Progenitor cell of endocrine pancreas (in vitro differentiated cells): Measurements from ENCODE around the gene METRNL. TPM values are rescaled to one million over a fixed set of nuclear protein-coding genes. Genes with fewer than 3 reads are reported as not detected.
"Not testable (repeated sequence)": the region's sequence is repeated elsewhere in the genome, so short reads cannot be mapped to it uniquely, and the experiment has no call there.

Experiments
- DNase-seq: peaks from one replicate; pipeline ENCODE4 v3.0.0; 2021; ENCODE audit warnings: low spot score; ENCODE audit not compliant: unreplicated experiment
- H3K27ac Mint-ChIP-seq: 2 replicates; pipeline ENCODE4 v1.8.0; 2021; ENCODE audit warnings: mild to moderate bottlenecking, moderate library complexity, mixed read lengths
- H3K27me3 Mint-ChIP-seq: 2 replicates; pipeline ENCODE4 v1.8.0; 2021; ENCODE audit warnings: mixed read lengths
- H3K36me3 Mint-ChIP-seq: 2 replicates; pipeline ENCODE4 v1.8.0; 2022; ENCODE audit warnings: mixed read lengths; ENCODE audit not compliant: insufficient read depth
- H3K4me1 Mint-ChIP-seq: 2 replicates; pipeline ENCODE4 v1.8.0; 2021; ENCODE audit warnings: low read depth, mixed read lengths
- H3K4me3 Mint-ChIP-seq: 2 replicates; pipeline ENCODE4 v1.8.0; 2021; ENCODE audit warnings: low read depth, mild to moderate bottlenecking, moderate library complexity, mixed read lengths
- H3K9me3 Mint-ChIP-seq: 2 replicates; pipeline ENCODE4 v1.8.0; 2021; ENCODE audit warnings: low read depth, mixed read lengths
- total RNA-seq: library from RNA; stranded (reverse); gene quantifications from 2 replicates; pipeline ENCODE4 v1.2.1, GENCODE V29; 2021
- TF ChIP-seq, protein P1 (sequence below): fragments of 200-600 bp; sonication (generic); IDR thresholded peaks from one replicate; pipeline ENCODE4 v1.5.0; 2021; ENCODE audit warnings: antibody characterized with exemption, mild to moderate bottlenecking; ENCODE audit not compliant: unreplicated experiment

The METRNL gene
- total RNA-seq, 1 donor from 2014 or later = 54.6 TPM

GRCh38 chr17:83136931-83137330 is 57.5 kb downstream of the METRNL start:
- Mint-ChIP-seq H3K27me3 (peaks cover 23% of the 10 kb centered on the region), H3K27ac (no peak overlapping the region), H3K4me3 (no peak overlapping the region), H3K9me3 (no peaks in the 10 kb centered on the region), H3K4me1 (no peaks in the 10 kb centered on the region), H3K36me3 (no peaks in the 10 kb centered on the region)
- TF ChIP-seq, protein P1, sequence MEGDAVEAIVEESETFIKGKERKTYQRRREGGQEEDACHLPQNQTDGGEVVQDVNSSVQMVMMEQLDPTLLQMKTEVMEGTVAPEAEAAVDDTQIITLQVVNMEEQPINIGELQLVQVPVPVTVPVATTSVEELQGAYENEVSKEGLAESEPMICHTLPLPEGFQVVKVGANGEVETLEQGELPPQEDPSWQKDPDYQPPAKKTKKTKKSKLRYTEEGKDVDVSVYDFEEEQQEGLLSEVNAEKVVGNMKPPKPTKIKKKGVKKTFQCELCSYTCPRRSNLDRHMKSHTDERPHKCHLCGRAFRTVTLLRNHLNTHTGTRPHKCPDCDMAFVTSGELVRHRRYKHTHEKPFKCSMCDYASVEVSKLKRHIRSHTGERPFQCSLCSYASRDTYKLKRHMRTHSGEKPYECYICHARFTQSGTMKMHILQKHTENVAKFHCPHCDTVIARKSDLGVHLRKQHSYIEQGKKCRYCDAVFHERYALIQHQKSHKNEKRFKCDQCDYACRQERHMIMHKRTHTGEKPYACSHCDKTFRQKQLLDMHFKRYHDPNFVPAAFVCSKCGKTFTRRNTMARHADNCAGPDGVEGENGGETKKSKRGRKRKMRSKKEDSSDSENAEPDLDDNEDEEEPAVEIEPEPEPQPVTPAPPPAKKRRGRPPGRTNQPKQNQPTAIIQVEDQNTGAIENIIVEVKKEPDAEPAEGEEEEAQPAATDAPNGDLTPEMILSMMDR = no peak
- DNase-seq = no peak

- H3K4me3 Mint-ChIP-seq = no peak overlapping the region
- peaks cover 2% of the 10 kb centered on the region for H3K36me3 Mint-ChIP-seq
- H3K27ac Mint-ChIP-seq = no peak overlapping the region
- H3K4me1 Mint-ChIP-seq = no peaks in the 10 kb centered on the region
- peaks cover 19% of the 10 kb centered on the region for H3K27me3 Mint-ChIP-seq
- peaks cover 4% of the 10 kb centered on the region for H3K9me3 Mint-ChIP-seq
- TF ChIP-seq, protein P1 = no peak
- DNase-seq = no peak
Observed at GRCh38 chr17:83137523-83137922, 58.1 kb downstream of the METRNL start.

GRCh38 chr17:83138820-83139219 is 59.4 kb downstream of the METRNL start:
- H3K9me3 Mint-ChIP-seq = peaks cover 9% of the 10 kb centered on the region
- H3K27me3 Mint-ChIP-seq = peaks cover 14% of the 10 kb centered on the region
- TF ChIP-seq, protein P1 = no peak
- H3K27ac Mint-ChIP-seq = no peak overlapping the region
- DNase-seq = no peak
- peaks cover 2% of the 10 kb centered on the region for H3K36me3 Mint-ChIP-seq
- H3K4me3 Mint-ChIP-seq = no peak overlapping the region
- no peaks in the 10 kb centered on the region for H3K4me1 Mint-ChIP-seq

DNA sequence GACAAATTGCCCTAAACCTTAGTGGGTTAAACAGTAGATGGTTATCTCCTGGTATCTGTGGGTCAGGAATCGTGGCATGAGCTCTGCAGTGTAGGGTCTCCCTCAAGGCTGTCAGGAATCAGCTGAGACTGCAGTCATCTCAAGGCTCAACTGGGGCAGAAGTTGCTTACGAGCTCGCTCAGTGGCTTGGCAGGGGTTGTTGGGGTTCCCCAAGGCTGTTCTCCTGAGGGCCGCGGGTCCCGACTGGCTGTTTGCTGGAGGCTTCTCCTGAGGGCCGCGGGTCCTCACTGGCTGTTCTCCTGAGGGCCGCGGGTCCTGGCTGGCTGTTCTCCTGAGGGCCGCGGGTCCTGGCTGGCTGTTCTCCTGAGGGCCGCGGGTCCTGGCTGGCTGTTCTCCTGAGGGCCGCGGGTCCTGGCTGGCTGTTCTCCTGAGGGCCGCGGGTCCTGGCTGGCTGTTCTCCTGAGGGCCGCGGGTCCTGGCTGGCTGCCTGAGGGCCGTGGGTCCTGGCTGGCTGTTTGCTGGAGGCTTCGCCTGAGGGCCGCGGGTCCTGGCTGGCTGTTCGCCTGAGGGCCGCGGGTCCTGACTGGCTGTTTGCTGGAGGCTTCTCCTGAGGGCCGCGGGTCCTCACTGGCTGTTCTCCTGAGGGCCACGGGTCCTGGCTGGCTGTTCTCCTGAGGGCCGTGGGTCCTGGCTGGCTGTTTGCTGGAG is 60.3 kb downstream of the METRNL start:
- H3K4me1 Mint-ChIP-seq, H3K27ac Mint-ChIP-seq, H3K4me3 Mint-ChIP-seq, H3K36me3 Mint-ChIP-seq, DNase-seq, H3K9me3 Mint-ChIP-seq: not testable (repeated sequence)
- peaks cover 19% of the 10 kb centered on the region for H3K27me3 Mint-ChIP-seq

DNA sequence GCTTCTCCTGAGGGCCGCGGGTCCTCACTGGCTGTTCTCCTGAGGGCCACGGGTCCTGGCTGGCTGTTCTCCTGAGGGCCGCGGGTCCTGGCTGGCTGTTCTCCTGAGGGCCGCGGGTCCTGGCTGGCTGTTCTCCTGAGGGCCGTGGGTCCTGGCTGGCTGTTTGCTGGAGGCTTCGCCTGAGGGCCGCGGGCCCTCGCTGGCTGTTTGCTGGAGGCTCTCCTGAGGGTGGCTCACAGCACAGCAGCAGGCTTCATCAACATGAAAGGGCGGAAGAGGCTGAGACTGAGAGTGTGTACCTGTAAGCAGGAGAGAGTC is 60.8 kb downstream of the METRNL start:
- not testable (repeated sequence) for H3K4me1 Mint-ChIP-seq, DNase-seq, H3K9me3 Mint-ChIP-seq, H3K4me3 Mint-ChIP-seq, H3K36me3 Mint-ChIP-seq, H3K27ac Mint-ChIP-seq
- H3K27me3 Mint-ChIP-seq = peaks cover 19% of the 10 kb centered on the region

DNA sequence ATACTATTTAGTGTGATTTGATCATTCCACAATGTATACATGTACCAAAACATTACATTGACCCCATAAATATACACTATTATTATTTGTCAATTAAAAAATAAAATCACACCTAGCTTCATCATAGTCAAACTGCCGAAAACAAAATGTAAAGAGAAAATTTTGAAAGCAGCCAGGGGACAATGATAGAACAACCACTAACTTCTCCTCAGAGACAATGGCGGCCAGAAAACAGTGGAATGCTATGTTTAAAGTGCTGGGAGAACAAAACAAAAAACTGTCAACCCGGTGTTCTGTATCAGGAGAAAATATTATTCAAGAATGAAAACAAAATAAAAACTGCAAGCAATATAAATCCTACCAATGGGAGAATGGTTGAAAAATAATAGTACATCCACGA is 63.2 kb downstream of the METRNL start:
- no peak overlapping the region for H3K4me3 Mint-ChIP-seq

More for the DNA sequence above, 63.2 kb downstream of the METRNL start:
- Mint-ChIP-seq H3K4me1 (no peaks in the 10 kb centered on the region), H3K9me3 (peaks cover 9% of the 10 kb centered on the region), H3K27ac (no peak overlapping the region), H3K36me3 (peaks cover 2% of the 10 kb centered on the region), H3K27me3 (peaks cover 16% of the 10 kb centered on the region)
- no peak for DNase-seq
- TF ChIP-seq, protein P1 = no peak
